Measurements from ENCODE around the gene GCNT3. TPM values are rescaled to one million over a fixed set of nuclear protein-coding genes. Genes with fewer than 3 reads are reported as not detected.
"Not testable (repeated sequence)": the region's sequence is repeated elsewhere in the genome, so short reads cannot be mapped to it uniquely, and the experiment has no call there.

GCNT3 gene
- total and polyA plus RNA-seq, 2 donors, result 1.1 to 2.4 TPM

- Histone ChIP-seq H3K4me3 (ENCODE audit: low read length in 2 of 2) (no peak overlapping the region), H3K9me3 (ENCODE audit: control insufficient read depth in 2 of 2, insufficient read depth in 1 of 2, low read length in 1 of 2) (no peaks in the 10 kb centered on the region), H3K4me1 (ENCODE audit: control insufficient read depth in 2 of 2, insufficient read depth in 2 of 2, low read length in 2 of 2) (no peaks in the 10 kb centered on the region), H3K27me3 (ENCODE audit: control insufficient read depth in 2 of 2, insufficient read depth in 1 of 2, low read length in 1 of 2) (no peaks in the 10 kb centered on the region), H3K27ac (ENCODE audit: low read depth in 1 of 2, low read length in 1 of 2) (no peak overlapping the region), H3K36me3 (ENCODE audit: control insufficient read depth in 2 of 2, insufficient read depth in 2 of 2, low read length in 1 of 2) (peaks cover 16 to 31% of the 10 kb centered on the region in 2 donors)
- no peak for DNase-seq (ENCODE audit: low read depth in 6 of 9, low spot score in 9 of 9)
- 94% methylated on average over 2 of the region's 2 CpGs for WGBS
Observed at GRCh38 chr15:59642351-59642750, 30.8 kb downstream of the GCNT3 start.

DNA sequence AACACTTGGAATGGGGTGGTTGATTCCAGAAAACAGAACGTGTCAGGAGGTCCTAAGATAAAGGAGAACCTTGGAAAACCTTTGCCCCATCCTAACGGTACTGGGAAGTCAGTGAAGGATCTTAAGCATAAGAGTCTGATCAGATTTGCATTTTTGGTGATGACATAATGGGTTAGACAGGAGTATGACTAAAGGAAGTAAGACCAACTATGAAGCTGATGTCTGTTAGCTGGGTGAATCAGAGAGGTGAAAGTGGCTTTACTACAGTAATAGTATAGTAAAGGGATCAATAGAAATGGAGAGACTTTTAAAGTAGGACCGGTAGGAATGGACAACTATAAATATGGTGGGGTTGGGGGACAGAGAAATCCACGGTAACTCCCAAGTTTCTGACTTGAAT, 33.2 kb downstream of the GCNT3 start:
- peaks cover 13 to 23% of the 10 kb centered on the region in 2 donors for H3K36me3 ChIP-seq (ENCODE audit: control insufficient read depth in 2 of 2, insufficient read depth in 2 of 2, low read length in 1 of 2)
- H3K4me1 ChIP-seq (ENCODE audit: control insufficient read depth in 2 of 2, insufficient read depth in 2 of 2, low read length in 2 of 2), result no peaks in the 10 kb centered on the region
- H3K4me3 ChIP-seq (ENCODE audit: low read length in 2 of 2), result no peak overlapping the region
- DNase-seq (ENCODE audit: low read depth in 6 of 9, low spot score in 9 of 9), result no peak
- WGBS, result 98% methylated on average over 4 of the region's 4 CpGs
- no peaks in the 10 kb centered on the region for H3K27me3 ChIP-seq (ENCODE audit: control insufficient read depth in 2 of 2, insufficient read depth in 1 of 2, low read length in 1 of 2)
- no peaks in the 10 kb centered on the region for H3K9me3 ChIP-seq (ENCODE audit: control insufficient read depth in 2 of 2, insufficient read depth in 1 of 2, low read length in 1 of 2)
- H3K27ac ChIP-seq (ENCODE audit: low read depth in 1 of 2, low read length in 1 of 2), result no peak overlapping the region

DNA sequence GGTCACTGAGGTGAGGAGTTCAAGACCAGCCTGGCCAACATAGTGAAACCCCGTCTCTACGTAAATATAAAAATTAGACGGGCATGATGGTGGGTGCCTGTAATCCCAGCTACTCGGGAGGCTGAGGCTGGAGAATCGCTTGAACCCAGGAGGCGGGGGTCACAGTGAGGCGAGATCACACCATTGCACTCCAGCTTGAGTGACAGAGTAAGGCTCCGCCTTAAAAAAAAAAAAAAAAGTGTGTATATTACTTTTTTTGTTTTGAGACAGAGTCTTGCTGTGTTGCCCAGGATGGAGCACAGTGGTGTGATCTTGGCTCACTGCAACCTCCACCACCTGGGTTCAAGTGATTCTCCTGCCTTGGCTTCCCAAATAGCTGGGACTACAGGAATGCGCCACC, 34.2 kb downstream of the GCNT3 start:
- not testable (repeated sequence) for H3K9me3 ChIP-seq (ENCODE audit: control insufficient read depth in 2 of 2, insufficient read depth in 1 of 2, low read length in 1 of 2); H3K27me3 ChIP-seq (ENCODE audit: control insufficient read depth in 2 of 2, insufficient read depth in 1 of 2, low read length in 1 of 2); H3K4me1 ChIP-seq (ENCODE audit: control insufficient read depth in 2 of 2, insufficient read depth in 2 of 2, low read length in 2 of 2); H3K27ac ChIP-seq (ENCODE audit: low read depth in 1 of 2, low read length in 1 of 2); DNase-seq (ENCODE audit: low read depth in 6 of 9, low spot score in 9 of 9); H3K4me3 ChIP-seq (ENCODE audit: low read length in 2 of 2)
- over 99% methylated on average over 9 of the region's 9 CpGs for WGBS
- peaks cover 13 to 28% of the 10 kb centered on the region in 2 donors for H3K36me3 ChIP-seq (ENCODE audit: control insufficient read depth in 2 of 2, insufficient read depth in 2 of 2, low read length in 1 of 2)

DNA sequence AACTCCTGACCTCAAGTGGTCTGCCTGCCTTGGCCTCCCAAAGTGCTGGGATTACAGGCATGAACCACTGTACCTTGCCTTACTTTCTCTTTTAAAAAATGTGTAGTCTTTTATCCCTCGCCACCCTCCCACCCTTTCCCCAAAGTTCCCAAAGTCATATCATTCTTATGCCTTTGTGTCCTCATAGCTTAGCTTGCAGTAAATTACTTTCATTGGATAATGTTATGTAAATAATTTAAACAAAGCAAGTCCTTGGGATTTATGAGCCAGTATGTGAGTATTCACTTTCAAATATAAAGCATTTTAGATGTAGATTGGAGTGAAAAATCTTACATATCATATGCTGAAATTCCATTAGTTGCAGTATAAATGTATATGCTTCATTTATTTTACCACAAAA, 34.7 kb downstream of the GCNT3 start:
- Histone ChIP-seq H3K27me3 (ENCODE audit: control insufficient read depth in 2 of 2, insufficient read depth in 1 of 2, low read length in 1 of 2) (no peaks in the 10 kb centered on the region), H3K9me3 (ENCODE audit: control insufficient read depth in 2 of 2, insufficient read depth in 1 of 2, low read length in 1 of 2) (no peaks in the 10 kb centered on the region), H3K4me1 (ENCODE audit: control insufficient read depth in 2 of 2, insufficient read depth in 2 of 2, low read length in 2 of 2) (no peaks in the 10 kb centered on the region), H3K4me3 (ENCODE audit: low read length in 2 of 2) (no peak overlapping the region), H3K36me3 (ENCODE audit: control insufficient read depth in 2 of 2, insufficient read depth in 2 of 2, low read length in 1 of 2) (peaks cover 13 to 28% of the 10 kb centered on the region in 2 donors), H3K27ac (ENCODE audit: low read depth in 1 of 2, low read length in 1 of 2) (no peak overlapping the region)
- DNase-seq (ENCODE audit: low read depth in 6 of 9, low spot score in 9 of 9), result no peak
- 98% methylated on average over 1 of the region's 1 CpG for WGBS

- H3K36me3 ChIP-seq (ENCODE audit: control insufficient read depth in 2 of 2, insufficient read depth in 2 of 2, low read length in 1 of 2), result peaks cover 13 to 30% of the 10 kb centered on the region in 2 donors
- 96% methylated on average over 1 of the region's 1 CpG for WGBS
- H3K9me3 ChIP-seq (ENCODE audit: control insufficient read depth in 2 of 2, insufficient read depth in 1 of 2, low read length in 1 of 2), result no peaks in the 10 kb centered on the region
Observed at GRCh38 chr15:59647085-59647484, 35.5 kb downstream of the GCNT3 start.

DNA sequence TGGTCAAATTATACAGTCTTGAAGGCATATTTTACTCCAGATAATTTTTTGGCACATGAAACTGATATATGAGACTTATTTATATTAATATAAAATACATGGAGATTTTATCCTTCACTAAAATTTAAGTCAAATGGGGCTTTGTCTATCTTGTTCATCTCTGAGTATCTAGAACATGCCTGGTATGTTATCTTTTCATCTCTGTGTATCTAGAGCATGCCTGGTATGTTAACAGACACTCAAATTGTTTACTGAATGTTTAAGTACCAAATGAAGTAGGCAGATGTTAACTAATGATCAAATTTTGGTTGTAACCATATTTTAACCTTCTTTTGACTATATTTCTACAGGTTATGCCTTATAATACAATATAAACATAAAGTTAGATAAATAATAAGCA, 38.0 kb downstream of the GCNT3 start:
- H3K4me1 ChIP-seq (ENCODE audit: control insufficient read depth in 2 of 2, insufficient read depth in 2 of 2, low read length in 2 of 2), result no peaks in the 10 kb centered on the region
- no peak overlapping the region for H3K27ac ChIP-seq (ENCODE audit: low read depth in 1 of 2, low read length in 1 of 2)
- no peak for DNase-seq (ENCODE audit: low read depth in 6 of 9, low spot score in 9 of 9)
- no peaks in the 10 kb centered on the region for H3K27me3 ChIP-seq (ENCODE audit: control insufficient read depth in 2 of 2, insufficient read depth in 1 of 2, low read length in 1 of 2)
- H3K36me3 ChIP-seq (ENCODE audit: control insufficient read depth in 2 of 2, insufficient read depth in 2 of 2, low read length in 1 of 2), result peaks cover 19 to 45% of the 10 kb centered on the region in 2 donors
- H3K4me3 ChIP-seq (ENCODE audit: low read length in 2 of 2), result no peak overlapping the region
- no peaks in the 10 kb centered on the region for H3K9me3 ChIP-seq (ENCODE audit: control insufficient read depth in 2 of 2, insufficient read depth in 1 of 2, low read length in 1 of 2)

More at GRCh38 chr15:59647085-59647484, 35.5 kb downstream of the GCNT3 start:
- no peaks in the 10 kb centered on the region for H3K4me1 ChIP-seq (ENCODE audit: control insufficient read depth in 2 of 2, insufficient read depth in 2 of 2, low read length in 2 of 2)
- H3K27ac ChIP-seq (ENCODE audit: low read depth in 1 of 2, low read length in 1 of 2), result no peak overlapping the region
- H3K4me3 ChIP-seq (ENCODE audit: low read length in 2 of 2), result no peak overlapping the region
- no peak for DNase-seq (ENCODE audit: low read depth in 6 of 9, low spot score in 9 of 9)
- no peaks in the 10 kb centered on the region for H3K27me3 ChIP-seq (ENCODE audit: control insufficient read depth in 2 of 2, insufficient read depth in 1 of 2, low read length in 1 of 2)

- Histone ChIP-seq H3K9me3 (ENCODE audit: control insufficient read depth in 2 of 2, insufficient read depth in 1 of 2, low read length in 1 of 2) (no peaks in the 10 kb centered on the region), H3K4me1 (ENCODE audit: control insufficient read depth in 2 of 2, insufficient read depth in 2 of 2, low read length in 2 of 2) (peaks cover 3 to 4% of the 10 kb centered on the region in 2 donors), H3K27me3 (ENCODE audit: control insufficient read depth in 2 of 2, insufficient read depth in 1 of 2, low read length in 1 of 2) (no peaks in the 10 kb centered on the region), H3K27ac (ENCODE audit: low read depth in 1 of 2, low read length in 1 of 2) (no peak overlapping the region), H3K36me3 (ENCODE audit: control insufficient read depth in 2 of 2, insufficient read depth in 2 of 2, low read length in 1 of 2) (peaks cover 8 to 34% of the 10 kb centered on the region in 2 donors), H3K4me3 (ENCODE audit: low read length in 2 of 2) (no peak overlapping the region)
- 98% methylated on average over 1 of the region's 1 CpG for WGBS
- DNase-seq (ENCODE audit: low read depth in 6 of 9, low spot score in 9 of 9), result no peak
Observed at GRCh38 chr15:59654046-59654445, 42.5 kb downstream of the GCNT3 start.

DNA sequence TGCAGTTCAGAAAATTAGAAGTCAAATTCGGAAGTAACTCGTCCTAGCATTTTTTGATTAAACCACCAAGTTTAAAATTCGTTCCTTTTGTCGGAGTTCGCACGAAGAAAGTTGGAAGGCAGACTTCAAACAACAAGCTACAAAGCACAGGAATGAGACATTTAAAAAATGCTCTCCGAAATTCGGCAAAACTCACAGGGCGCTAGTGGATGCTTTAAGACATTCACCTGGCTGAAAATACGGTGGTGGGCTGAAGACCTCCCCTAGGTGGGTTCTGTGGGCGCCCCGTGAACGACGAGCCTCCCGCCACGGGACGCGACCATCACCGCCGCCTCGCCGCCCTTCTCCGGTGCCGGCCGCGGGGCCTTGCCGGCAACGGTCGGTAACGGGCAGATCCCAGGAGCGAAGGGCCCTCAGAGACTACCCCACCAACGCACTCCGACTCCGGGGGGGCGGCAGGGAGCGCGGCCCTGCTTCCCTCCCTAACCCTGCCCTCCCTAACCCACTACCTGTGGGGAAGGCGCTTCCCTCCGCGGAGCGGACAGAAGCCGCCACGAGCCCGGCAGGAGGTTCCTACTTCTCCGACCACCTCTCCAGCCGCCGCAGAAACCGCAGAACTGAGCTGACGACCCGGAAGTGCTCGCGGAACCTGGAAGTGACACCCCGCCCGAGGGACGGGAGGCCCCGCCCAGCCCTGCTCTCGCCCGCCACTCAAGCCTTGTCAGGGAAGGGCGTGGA, 45.5 kb downstream of the GCNT3 start, which contains the start of gene GTF2A2:
Gene GTF2A2, minus strand, starts transcription at position 619 of the 738 bp plus-strand sequence. CDS start 5,238 bp downstream, outside the sequence.
- Histone ChIP-seq H3K4me3 (ENCODE audit: low read length in 2 of 2) (peak within 1 kb of the TSS; percentile 71 to 82), H3K27me3 (ENCODE audit: control insufficient read depth in 2 of 2, insufficient read depth in 1 of 2, low read length in 1 of 2) (no peaks in the 10 kb centered on the region), H3K36me3 (ENCODE audit: control insufficient read depth in 2 of 2, insufficient read depth in 2 of 2, low read length in 1 of 2) (peaks cover 12 to 35% of the 10 kb centered on the region in 2 donors), H3K4me1 (ENCODE audit: control insufficient read depth in 2 of 2, insufficient read depth in 2 of 2, low read length in 2 of 2) (peaks cover 3 to 4% of the 10 kb centered on the region in 2 donors), H3K9me3 (ENCODE audit: control insufficient read depth in 2 of 2, insufficient read depth in 1 of 2, low read length in 1 of 2) (no peaks in the 10 kb centered on the region), H3K27ac (ENCODE audit: low read depth in 1 of 2, low read length in 1 of 2) (peak within 1 kb of the TSS; percentile 79 to 90)
- WGBS, result under 1% methylated on average over 59 of the region's 59 CpGs
- DNase-seq (ENCODE audit: low read depth in 6 of 9, low spot score in 9 of 9), result peak; percentile 73 to 93 (median 86)

GRCh38 chr15:59657635-59658125, 46.1 kb downstream of the GCNT3 start:
- peak overlapping the region; percentile 71 to 82 for H3K4me3 ChIP-seq (ENCODE audit: low read length in 2 of 2)
- peaks cover 3 to 4% of the 10 kb centered on the region in 2 donors for H3K4me1 ChIP-seq (ENCODE audit: control insufficient read depth in 2 of 2, insufficient read depth in 2 of 2, low read length in 2 of 2)
- peaks cover 9 to 36% of the 10 kb centered on the region in 2 donors for H3K36me3 ChIP-seq (ENCODE audit: control insufficient read depth in 2 of 2, insufficient read depth in 2 of 2, low read length in 1 of 2)
- no peaks in the 10 kb centered on the region for H3K9me3 ChIP-seq (ENCODE audit: control insufficient read depth in 2 of 2, insufficient read depth in 1 of 2, low read length in 1 of 2)
- WGBS, result 48% methylated on average over 23 of the region's 23 CpGs
- DNase-seq (ENCODE audit: low read depth in 6 of 9, low spot score in 9 of 9), result no peak
- no peaks in the 10 kb centered on the region for H3K27me3 ChIP-seq (ENCODE audit: control insufficient read depth in 2 of 2, insufficient read depth in 1 of 2, low read length in 1 of 2)
- H3K27ac ChIP-seq (ENCODE audit: low read depth in 1 of 2, low read length in 1 of 2), result peak overlapping the region; percentile 64 to 90

Data from thymus (tissue), 11 donors.